ENCODE results near the gene KRTAP22-1.

Gene KRTAP22-1

GRCh38 chr21:30628109-30628508, 27.2 kb downstream of the KRTAP22-1 start:
- no peak for DNase-seq

- DNase-seq: no peak
Observed at GRCh38 chr21:30629200-30629599, 28.3 kb downstream of the KRTAP22-1 start.

- no peak for DNase-seq
Observed at GRCh38 chr21:30634906-30635305, 34.0 kb downstream of the KRTAP22-1 start, which contains the start of gene KRTAP20-2. TSS of gene KRTAP20-2 (plus strand) at chr21:30635206. CDS start at chr21:30635264, 58 bp downstream.

- no peak for DNase-seq
Observed at GRCh38 chr21:30638686-30639085, 37.8 kb downstream of the KRTAP22-1 start.

GRCh38 chr21:30642564-30642963, 41.7 kb downstream of the KRTAP22-1 start, which contains the start of gene KRTAP20-3:
TSS of gene KRTAP20-3 (plus strand) at chr21:30642864.
- DNase-seq: no peak

GRCh38 chr21:30646904-30647414, 46.1 kb downstream of the KRTAP22-1 start:
- no peak for DNase-seq
